GM12892 (cell line): Measurements from ENCODE around the gene DGCR2.

ENCODE experiments used
- POLR2A ChIP-seq: IDR thresholded peaks from 2 replicates; pipeline ENCODE4 v1.6.1; 2011; ENCODE audit warnings: low read depth, low read length, control low read depth
- POLR2AphosphoS5 ChIP-seq: IDR thresholded peaks from 2 replicates; pipeline ENCODE4 v1.6.1; 2011; ENCODE audit warnings: low read depth, low read length, control low read depth
- TAF1 ChIP-seq: IDR thresholded peaks from 2 replicates; pipeline ENCODE4 v1.6.1; 2011; ENCODE audit warnings: low read depth, mild to moderate bottlenecking, control low read depth, low read length, borderline replicate concordance

DNA sequence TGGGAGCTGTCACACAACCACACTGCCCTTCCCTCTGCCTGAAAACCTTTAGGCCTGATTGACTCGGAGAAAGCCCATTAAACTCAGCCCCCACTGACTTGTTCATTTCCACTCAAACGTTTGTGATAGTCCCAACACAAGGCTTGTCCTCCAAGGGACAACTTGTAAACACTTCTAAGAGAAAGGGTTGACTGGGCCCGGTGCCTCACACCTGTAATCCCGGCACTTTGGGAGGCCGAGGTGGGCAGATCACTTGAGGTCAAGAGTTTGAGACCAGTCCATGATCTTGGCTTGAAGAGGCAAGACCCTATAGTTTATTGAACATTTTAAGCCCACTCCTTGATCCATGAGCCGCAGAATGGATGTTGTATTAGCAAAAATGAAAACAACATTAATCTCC is 122.8 kb downstream of the DGCR2 start:
- TF ChIP-seq POLR2AphosphoS5 (no peak), TAF1 (no peak), POLR2A (no peak)
